ENCODE results near the gene SPTSSB. TPM values are rescaled to one million over a fixed set of nuclear protein-coding genes. Genes with fewer than 3 reads are reported as not detected.

SPTSSB gene
- total and polyA plus RNA-seq, 7 donors, result 0.03 to 1.2 (median 0.12) TPM; not detected in 3

DNA sequence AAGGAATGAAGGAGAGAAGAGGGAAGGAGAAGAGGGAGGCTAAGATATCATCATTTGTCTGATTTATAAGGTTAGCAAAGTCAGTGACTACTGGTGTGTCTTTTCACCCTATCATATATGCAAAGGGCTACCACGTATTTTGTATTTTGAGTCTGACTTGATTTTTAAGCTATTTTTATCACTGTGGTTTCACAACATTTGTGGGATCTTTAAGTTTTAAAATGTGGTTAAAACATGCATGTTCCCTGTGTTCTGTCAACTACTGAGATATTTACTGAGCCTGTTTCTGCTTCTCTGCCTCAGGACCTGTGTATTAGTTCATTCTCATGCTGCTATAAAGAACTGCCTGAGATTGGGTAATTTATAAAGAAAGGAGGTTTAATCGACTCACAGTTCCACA, 22.5 kb upstream of the SPTSSB start:
- WGBS, 3 donors, result 71 to 78% (median 74%) methylated on average over 2 of the region's 2 CpGs
- Histone ChIP-seq H3K9me3 (no peaks in the 10 kb centered on the region), H3K36me3 (ENCODE audit: insufficient read depth in 1 of 2, low read depth in 1 of 2) (no peaks in the 10 kb centered on the region), H3K4me1 (no peaks in the 10 kb centered on the region), H3K4me3 (no peak overlapping the region), H3K27me3 (ENCODE audit: insufficient read depth in 3 of 3, low read length in 2 of 3) (peaks cover 0 to 9% (median 8%) of the 10 kb centered on the region in 3 donors), H3K27ac (no peak overlapping the region)
- no peak for TF ChIP-seq CTCF (IDR thresholded peaks at IDR 0.05)
- intact Hi-C loops (cut with DNase I), result no loop called here
- DNase-seq (no peak), ATAC-seq (no peak)

DNA sequence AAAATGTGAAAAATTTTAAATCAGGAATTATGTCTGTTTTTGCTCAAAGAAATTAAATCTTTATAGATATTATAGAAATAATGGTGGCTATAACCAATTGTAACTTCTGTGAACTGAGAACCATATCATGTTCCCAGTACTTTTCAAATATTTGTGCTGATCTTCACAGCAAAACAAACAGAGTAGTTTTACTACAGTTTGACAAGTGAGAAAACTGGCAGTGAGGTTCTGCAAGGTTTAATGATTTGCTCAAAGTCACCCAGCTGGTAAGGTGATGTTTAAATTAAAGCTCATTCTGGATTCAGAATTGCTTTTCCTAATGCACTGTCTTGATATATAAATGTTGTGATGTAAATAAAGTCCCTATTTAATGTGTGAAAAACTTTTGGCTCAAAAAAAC, 22.0 kb upstream of the SPTSSB start:
- no peaks in the 10 kb centered on the region for H3K36me3 ChIP-seq (ENCODE audit: insufficient read depth in 1 of 2, low read depth in 1 of 2)
- no peaks in the 10 kb centered on the region for H3K9me3 ChIP-seq
- DNase-seq (no peak), ATAC-seq (no peak)
- no peak for TF ChIP-seq CTCF (IDR thresholded peaks at IDR 0.05)
- H3K27ac ChIP-seq, result no peak overlapping the region
- H3K27me3 ChIP-seq (ENCODE audit: insufficient read depth in 3 of 3, low read length in 2 of 3), result peaks cover 0 to 9% (median 8%) of the 10 kb centered on the region in 3 donors
- H3K4me3 ChIP-seq, result no peak overlapping the region
- intact Hi-C loops (cut with DNase I), result no loop called here
- H3K4me1 ChIP-seq, result no peaks in the 10 kb centered on the region

- DNase-seq, result no peak
- intact Hi-C loops (cut with DNase I), result no loop called here
Observed at GRCh38 chr3:161392853-161393252, 21.5 kb upstream of the SPTSSB start.

DNA sequence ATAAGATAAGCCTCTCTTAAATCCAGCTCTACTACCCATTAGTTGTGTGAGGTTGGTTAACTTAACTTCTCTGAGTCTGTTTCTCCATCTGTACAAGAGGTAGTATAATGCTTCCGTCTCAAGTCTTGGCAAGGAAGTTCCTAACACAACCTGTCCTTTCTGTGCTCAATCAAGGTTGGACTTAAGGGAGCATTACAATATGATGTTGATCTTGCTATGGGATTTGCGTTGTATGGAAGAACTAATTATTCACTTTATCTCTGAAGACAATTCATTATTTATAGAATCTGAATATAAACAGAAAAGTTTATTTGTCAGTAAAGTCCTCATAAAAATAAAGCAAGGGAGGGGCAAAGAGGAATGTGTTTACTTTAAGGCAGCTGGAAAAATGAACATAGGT, 18.9 kb upstream of the SPTSSB start:
- TF ChIP-seq CTCF (IDR thresholded peaks at IDR 0.05), result no peak
- no peak overlapping the region for H3K4me3 ChIP-seq
- H3K4me1 ChIP-seq, result no peaks in the 10 kb centered on the region
- WGBS, 3 donors, result 84 to 92% (median 88%) methylated on average over 2 of the region's 2 CpGs
- H3K27me3 ChIP-seq (ENCODE audit: insufficient read depth in 3 of 3, low read length in 2 of 3), result peaks cover 0 to 9% (median 8%) of the 10 kb centered on the region in 3 donors
- ATAC-seq, result no peak
- H3K36me3 ChIP-seq (ENCODE audit: insufficient read depth in 1 of 2, low read depth in 1 of 2), result no peaks in the 10 kb centered on the region
- intact Hi-C loops (cut with DNase I), result no loop called here
- no peak for DNase-seq
- H3K9me3 ChIP-seq, result no peaks in the 10 kb centered on the region
- H3K27ac ChIP-seq, result no peak overlapping the region

More at GRCh38 chr3:161392853-161393252, 21.5 kb upstream of the SPTSSB start:
- H3K4me3 ChIP-seq, result no peak overlapping the region
- H3K27ac ChIP-seq, result no peak overlapping the region
- no peaks in the 10 kb centered on the region for H3K9me3 ChIP-seq
- 68 to 74% (median 69%) methylated on average over 1 of the region's 1 CpG for WGBS, 3 donors
- no peaks in the 10 kb centered on the region for H3K36me3 ChIP-seq (ENCODE audit: insufficient read depth in 1 of 2, low read depth in 1 of 2)
- H3K4me1 ChIP-seq, result no peaks in the 10 kb centered on the region
- ATAC-seq, result no peak
- no peak for TF ChIP-seq CTCF (IDR thresholded peaks at IDR 0.05)
- H3K27me3 ChIP-seq (ENCODE audit: insufficient read depth in 3 of 3, low read length in 2 of 3), result peaks cover 0 to 9% (median 8%) of the 10 kb centered on the region in 3 donors

- H3K27me3 ChIP-seq (ENCODE audit: insufficient read depth in 3 of 3, low read length in 2 of 3), result peaks cover 0 to 9% (median 8%) of the 10 kb centered on the region in 3 donors
- intact Hi-C loops (cut with DNase I), result no loop called here
- no peak for TF ChIP-seq CTCF (IDR thresholded peaks at IDR 0.05)
- H3K9me3 ChIP-seq, result no peaks in the 10 kb centered on the region
- H3K27ac ChIP-seq, result no peak overlapping the region
- DNase-seq, result no peak
- WGBS, 3 donors, result 91 to 95% (median 94%) methylated on average over 3 of the region's 3 CpGs
- no peak for ATAC-seq
- no peak overlapping the region for H3K4me3 ChIP-seq
- no peaks in the 10 kb centered on the region for H3K4me1 ChIP-seq
- no peaks in the 10 kb centered on the region for H3K36me3 ChIP-seq (ENCODE audit: insufficient read depth in 1 of 2, low read depth in 1 of 2)
Observed at GRCh38 chr3:161389445-161390035, 18.2 kb upstream of the SPTSSB start.
